GM23248 (cell line): ENCODE measurements around the gene RAMACL. TPM values are rescaled to one million over a fixed set of nuclear protein-coding genes. Genes with fewer than 3 reads are reported as not detected.

ENCODE experiments used
- DNase-seq: peaks from one replicate; pipeline ENCODE4 v3.0.0-alpha.2; 2015
- H2AFZ ChIP-seq: fragments of 200-600 bp; sonication (generic); 2 replicates; pipeline ENCODE4 v1.6.1; 2016; ENCODE audit warnings: antibody characterized with exemption
- H3F3A ChIP-seq: fragments of 200-600 bp; sonication (generic); 2 replicates; pipeline ENCODE4 v1.6.1; 2016; ENCODE audit warnings: mild to moderate bottlenecking, antibody characterized with exemption, mixed run types; ENCODE audit not compliant: insufficient read depth
- H3K27ac ChIP-seq: fragments of 200-600 bp; sonication (generic); 2 replicates; pipeline ENCODE4 v1.5.1; 2016; ENCODE audit warnings: mild to moderate bottlenecking
- H3K27me3 ChIP-seq: fragments of 200-600 bp; sonication (generic); replicated peaks from 2 replicates; pipeline ENCODE4 v1.6.1; 2016; ENCODE audit warnings: mild to moderate bottlenecking; ENCODE audit not compliant: insufficient read depth
- H3K36me3 ChIP-seq: fragments of 200-600 bp; sonication (generic); 2 replicates; pipeline ENCODE4 v1.6.1; 2016; ENCODE audit warnings: low read depth, mild to moderate bottlenecking
- H3K4me1 ChIP-seq: fragments of 200-600 bp; sonication (generic); 2 replicates; pipeline ENCODE4 v1.6.1; 2016; ENCODE audit warnings: mild to moderate bottlenecking; ENCODE audit not compliant: insufficient read depth
- H3K4me2 ChIP-seq: fragments of 200-600 bp; sonication (generic); one replicate; pipeline ENCODE4 v1.6.1; 2016; ENCODE audit warnings: mild to moderate bottlenecking; ENCODE audit not compliant: unreplicated experiment
- H3K4me3 ChIP-seq: fragments of 200-600 bp; sonication (generic); 2 replicates; pipeline ENCODE4 v1.5.1; 2016; ENCODE audit warnings: mild to moderate bottlenecking
- H3K79me2 ChIP-seq: fragments of 200-600 bp; sonication (generic); 2 replicates; pipeline ENCODE4 v1.6.1; 2016; ENCODE audit warnings: mild to moderate bottlenecking; ENCODE audit not compliant: insufficient read depth
- H3K9ac ChIP-seq: fragments of 200-600 bp; sonication (generic); 2 replicates; pipeline ENCODE4 v1.6.1; 2016; ENCODE audit warnings: mild to moderate bottlenecking
- H3K9me2 ChIP-seq: fragments of 200-600 bp; sonication (generic); 2 replicates; pipeline ENCODE4 v1.6.1; 2016; ENCODE audit warnings: mixed run types, mild to moderate bottlenecking, moderate library complexity; ENCODE audit not compliant: insufficient read depth
- H3K9me3 ChIP-seq: fragments of 200-600 bp; sonication (generic); one replicate; pipeline ENCODE4 v1.6.1; 2017; ENCODE audit warnings: low read depth
- H4K20me1 ChIP-seq: fragments of 200-600 bp; sonication (generic); 2 replicates; pipeline ENCODE4 v1.6.0; 2016; ENCODE audit not compliant: insufficient read depth
- EZH2 ChIP-seq: fragments of 200-600 bp; sonication (generic); IDR thresholded peaks from 2 replicates; pipeline ENCODE4 v1.6.1; 2018; ENCODE audit warnings: antibody characterized with exemption, mild to moderate bottlenecking; ENCODE audit not compliant: insufficient read depth, poor library complexity, severe bottlenecking
- EZH2phosphoT487 ChIP-seq: fragments of 200-600 bp; sonication (generic); IDR thresholded peaks from 2 replicates; pipeline ENCODE4 v1.6.1; 2018; ENCODE audit warnings: antibody characterized with exemption, moderate library complexity, mild to moderate bottlenecking, low read depth; ENCODE audit not compliant: insufficient read depth
- WGBS, 2 experiments: methylation state at CpG; one replicate each; pipeline ENCODE4 v1.1.6; 2015 to 2017; ENCODE audit warnings: low lambda C conversion rate in 2 of 2, low coverage in 1 of 2; ENCODE audit errors: missing lambda C conversion rate in 2 of 2; 5-methylcytosine and 5-hydroxymethylcytosine counted together
- in situ Hi-C: fragments of 300-500 bp; cut with MboI; formaldehyde crosslinking; loops from 2 replicates; pipeline ENCODE4 v1.15.0; 2020
- polyA plus RNA-seq: library from polyadenylated mRNA; unstranded; fragments of >200 nt; fragmentation: Nextera tagmentation; extraction: Ambion mirVana; gene quantifications from 2 replicates; pipeline ENCODE4 v1.2.1, GENCODE V29; 2016
- total RNA-seq: library from RNA; depleted of rRNA; stranded (reverse); fragments of >200 nt; shearing (Covaris generic); gene quantifications from 2 replicates; pipeline ENCODE4 v1.2.3, GENCODE V29; 2014

Gene RAMACL
- total and polyA plus RNA-seq, 2 experiments from 2014 or later = 0.31 to 2.1 TPM

DNA sequence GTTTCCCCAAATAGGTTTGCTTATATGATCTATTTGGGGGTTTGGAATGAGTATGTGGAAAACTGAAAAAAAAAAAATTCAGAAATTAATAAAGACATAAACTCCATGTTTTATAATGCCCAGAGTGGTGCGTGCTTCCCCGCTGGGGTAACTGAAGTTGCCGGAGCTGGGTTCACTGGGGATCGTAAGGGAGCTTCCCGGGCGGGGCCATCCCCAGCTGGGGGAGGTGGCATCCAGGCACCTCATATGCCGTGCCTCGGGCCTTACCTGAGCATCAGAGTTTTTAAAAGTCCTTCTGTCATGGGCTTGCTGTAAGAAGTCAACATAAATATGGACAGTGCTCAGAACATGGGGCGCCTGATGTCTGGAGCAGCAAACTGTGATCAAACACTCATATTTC, 17.9 kb upstream of the RAMACL start:
- Histone ChIP-seq H3F3A (0 out of 2 replicates have a peak, but pooled peaks cover 9% of the 10 kb centered on the region), H2AFZ (no peak overlapping the region), H3K27ac (no peak overlapping the region), H3K79me2 (peaks cover 98% of the 10 kb centered on the region), H3K27me3 (no peaks in the 10 kb centered on the region), H3K4me2 (no peak overlapping the region), H3K9ac (no peak overlapping the region), H3K36me3 (no peaks in the 10 kb centered on the region), H4K20me1 (no peaks in the 10 kb centered on the region), H3K4me3 (no peak overlapping the region), H3K9me3 (no peaks in the 10 kb centered on the region), H3K9me2 (no peaks in the 10 kb centered on the region), H3K4me1 (peaks cover 23% of the 10 kb centered on the region)
- 97 to 98% methylated on average over 9 of the region's 9 CpGs for WGBS, 2 experiments
- TF ChIP-seq EZH2 (no peak), EZH2phosphoT487 (no peak)
- in situ Hi-C loops = no loop called here
- no peak for DNase-seq

DNA sequence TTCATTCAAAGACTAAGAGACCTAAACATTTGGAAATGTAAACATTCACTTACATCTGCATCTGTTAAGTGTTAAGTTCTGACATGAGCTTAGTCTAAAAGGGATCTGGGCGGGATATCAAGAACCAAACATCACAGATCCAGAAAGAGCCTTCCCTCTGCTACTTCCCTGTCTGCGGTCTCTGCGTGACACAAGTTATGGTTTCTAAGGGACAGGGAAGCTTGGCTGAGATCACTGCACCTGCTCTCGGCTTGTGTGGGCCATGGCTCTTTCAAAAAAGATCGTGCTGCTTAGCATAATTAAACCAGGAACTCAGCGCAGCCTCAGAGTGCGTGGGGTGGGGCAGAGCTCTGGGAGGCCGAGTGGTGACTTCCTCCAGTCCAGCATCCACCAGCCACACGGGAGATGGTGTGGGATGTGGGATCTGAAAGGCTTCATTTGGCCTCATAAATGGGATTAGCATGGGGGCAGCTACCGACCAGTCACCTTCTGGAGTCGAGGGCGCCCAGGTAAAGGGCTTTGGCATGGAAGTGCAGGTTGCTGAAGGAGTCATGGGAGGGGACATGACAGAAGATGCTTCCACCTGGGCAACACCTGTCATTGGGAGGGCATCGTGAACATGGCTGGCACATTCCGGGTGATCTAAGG, 16.7 kb upstream of the RAMACL start:
- WGBS, 2 experiments = 82% methylated on average over 14 of the region's 14 CpGs
- Histone ChIP-seq H3K4me3 (no peak overlapping the region), H3K9me3 (no peaks in the 10 kb centered on the region), H3K79me2 (peaks cover 95% of the 10 kb centered on the region), H3K9me2 (no peaks in the 10 kb centered on the region), H3F3A (peaks cover 14% of the 10 kb centered on the region), H4K20me1 (no peaks in the 10 kb centered on the region), H3K4me1 (peaks cover 25% of the 10 kb centered on the region), H3K9ac (no peak overlapping the region), H3K4me2 (no peak overlapping the region), H3K27ac (no peak overlapping the region), H3K27me3 (no peaks in the 10 kb centered on the region), H2AFZ (no peak overlapping the region), H3K36me3 (no peaks in the 10 kb centered on the region)
- TF ChIP-seq EZH2phosphoT487 = no peak
- TF ChIP-seq EZH2 = no peak
- in situ Hi-C loops = no loop called here
- no peak for DNase-seq

DNA sequence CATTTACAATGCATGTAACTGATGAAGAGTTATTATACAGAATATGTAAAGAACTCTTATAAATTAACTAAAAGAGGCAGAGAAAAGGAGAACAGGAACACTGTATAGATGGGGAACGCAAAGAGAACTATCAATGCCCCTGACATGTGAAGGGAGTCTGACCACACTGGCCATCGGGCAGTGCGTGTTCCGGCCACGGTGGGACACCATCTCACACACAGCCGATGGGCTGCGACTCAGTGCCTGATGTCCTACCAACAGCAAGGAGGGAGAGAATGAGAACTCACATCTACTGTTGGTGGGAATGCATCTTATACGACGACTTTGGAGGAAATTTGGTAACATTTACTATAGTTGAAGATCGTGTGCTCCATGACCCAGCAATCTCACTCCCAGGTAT, 15.5 kb upstream of the RAMACL start:
- no peak overlapping the region for H3K27ac ChIP-seq
- in situ Hi-C loops = no loop called here
- no peak for DNase-seq
- H3K9ac ChIP-seq = no peak overlapping the region
- no peaks in the 10 kb centered on the region for H3K36me3 ChIP-seq
- H3K4me1 ChIP-seq = peaks cover 35% of the 10 kb centered on the region
- H3K79me2 ChIP-seq = peaks cover 87% of the 10 kb centered on the region
- WGBS, 2 experiments = 83 to 91% methylated on average over 10 of the region's 10 CpGs
- H3K4me3 ChIP-seq = no peak overlapping the region
- TF ChIP-seq EZH2phosphoT487 (no peak), EZH2 (no peak)
- H4K20me1 ChIP-seq = no peaks in the 10 kb centered on the region
- H2AFZ ChIP-seq = no peak overlapping the region
- H3K9me2 ChIP-seq = no peaks in the 10 kb centered on the region
- no peaks in the 10 kb centered on the region for H3K27me3 ChIP-seq
- H3F3A ChIP-seq = peaks cover 26% of the 10 kb centered on the region
- no peaks in the 10 kb centered on the region for H3K9me3 ChIP-seq
- no peak overlapping the region for H3K4me2 ChIP-seq

DNA sequence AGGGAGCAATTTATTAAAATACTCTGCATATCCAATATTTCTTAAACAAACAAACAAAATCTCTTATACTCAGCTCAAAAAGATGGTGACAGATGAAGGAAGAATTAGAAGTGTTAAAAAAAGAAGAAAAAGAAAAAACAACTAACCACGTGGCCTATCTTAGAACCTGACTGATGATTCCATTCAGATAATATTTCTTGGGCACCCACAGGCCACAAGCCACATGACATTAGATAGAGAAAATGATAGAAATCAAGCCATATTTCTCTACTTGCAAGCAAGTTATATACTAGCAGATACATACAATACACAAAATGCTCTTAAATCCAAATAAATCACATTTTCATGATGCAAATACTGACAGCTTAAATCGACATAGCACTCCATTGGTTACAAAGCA, 14.5 kb upstream of the RAMACL start:
- no peaks in the 10 kb centered on the region for H3K36me3 ChIP-seq
- no peak overlapping the region for H3K4me3 ChIP-seq
- H3K4me2 ChIP-seq = no peak overlapping the region
- H2AFZ ChIP-seq = no peak overlapping the region
- no peaks in the 10 kb centered on the region for H3K9me3 ChIP-seq
- no peaks in the 10 kb centered on the region for H3K27me3 ChIP-seq
- H3F3A ChIP-seq = peaks cover 31% of the 10 kb centered on the region
- no peaks in the 10 kb centered on the region for H3K9me2 ChIP-seq
- 40 to 55% methylated on average over 2 of the region's 2 CpGs for WGBS, 2 experiments
- peaks cover 45% of the 10 kb centered on the region for H3K4me1 ChIP-seq
- H3K79me2 ChIP-seq = peaks cover 87% of the 10 kb centered on the region
- no peak overlapping the region for H3K9ac ChIP-seq
- in situ Hi-C loops = no loop called here
- H3K27ac ChIP-seq = no peak overlapping the region
- DNase-seq = no peak
- TF ChIP-seq EZH2phosphoT487 (no peak), EZH2 (no peak)
- no peaks in the 10 kb centered on the region for H4K20me1 ChIP-seq

DNA sequence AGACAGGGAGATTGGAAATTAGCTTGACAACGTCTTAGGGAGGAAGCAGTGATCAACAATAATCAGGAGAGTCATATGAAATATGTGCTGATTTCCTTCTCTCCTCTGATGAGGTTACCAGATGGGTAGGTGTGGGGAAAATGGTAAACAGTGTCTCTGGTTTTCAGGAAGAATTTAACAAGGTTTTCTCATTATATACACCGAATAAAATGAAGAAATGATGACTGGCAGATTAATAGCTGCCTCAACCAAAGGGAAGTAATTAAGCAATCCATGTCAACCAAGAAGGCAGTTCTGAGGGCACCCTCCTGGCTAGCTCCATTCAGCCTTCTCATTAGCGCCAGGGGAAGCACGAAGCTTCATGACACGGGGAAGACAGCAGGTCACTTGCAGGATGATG, 12.7 kb upstream of the RAMACL start:
- H3F3A ChIP-seq = peaks cover 47% of the 10 kb centered on the region
- no peaks in the 10 kb centered on the region for H3K9me2 ChIP-seq
- H3K27me3 ChIP-seq = no peaks in the 10 kb centered on the region
- peaks cover 70% of the 10 kb centered on the region for H3K79me2 ChIP-seq
- DNase-seq = no peak
- no peaks in the 10 kb centered on the region for H4K20me1 ChIP-seq
- in situ Hi-C loops = no loop called here
- H3K9me3 ChIP-seq = no peaks in the 10 kb centered on the region
- H3K4me1 ChIP-seq = peaks cover 60% of the 10 kb centered on the region
- H3K36me3 ChIP-seq = no peaks in the 10 kb centered on the region
- H2AFZ ChIP-seq = no peak overlapping the region
- no peak overlapping the region for H3K4me3 ChIP-seq
- 89% methylated on average over 5 of the region's 5 CpGs for WGBS, 2 experiments
- peak overlapping the region; percentile 96 for H3K27ac ChIP-seq
- TF ChIP-seq EZH2 (no peak), EZH2phosphoT487 (no peak)
- H3K4me2 ChIP-seq = peak overlapping the region; percentile 38
- peak overlapping the region; percentile 73; the same call in 1 of the 2 replicates for H3K9ac ChIP-seq
